Neuronal stem cell (in vitro differentiated cells): Measurements from ENCODE around the gene PCDH12.
A peak's percentile ranks its signal among the peaks of the same experiment; 100 is the strongest.

Experiments used
- DNase-seq: peaks from one replicate; pipeline ENCODE4 v3.0.0-alpha.2; 2013; ENCODE audit warnings: low spot score
- H2AFZ ChIP-seq: one replicate; pipeline ENCODE4 v1.6.1; 2013; ENCODE audit warnings: mild to moderate bottlenecking, low read length, inconsistent platforms
- H2AK5ac ChIP-seq: 2 replicates; pipeline ENCODE4 v1.6.1; 2013; ENCODE audit warnings: low read depth, mild to moderate bottlenecking, inconsistent platforms, low read length, moderate library complexity, mixed read lengths
- H2BK120ac ChIP-seq: 2 replicates; pipeline ENCODE4 v1.6.1; 2013; ENCODE audit warnings: low read depth, mild to moderate bottlenecking, inconsistent platforms, low read length, moderate library complexity, mixed read lengths
- H2BK12ac ChIP-seq: one replicate; pipeline ENCODE4 v1.6.1; 2013; ENCODE audit warnings: low read length, inconsistent platforms
- H2BK15ac ChIP-seq: 2 replicates; pipeline ENCODE4 v1.6.1; 2013; ENCODE audit warnings: mild to moderate bottlenecking, low read length, inconsistent platforms, mixed read lengths
- H2BK5ac ChIP-seq: one replicate; pipeline ENCODE4 v1.6.1; 2013; ENCODE audit warnings: inconsistent platforms, mild to moderate bottlenecking, low read length, moderate library complexity
- H3K14ac ChIP-seq: one replicate; pipeline ENCODE4 v1.6.1; 2013; ENCODE audit warnings: low read length, inconsistent platforms
- H3K18ac ChIP-seq: 2 replicates; pipeline ENCODE4 v1.6.1; 2013; ENCODE audit warnings: low read length, inconsistent platforms
- H3K23ac ChIP-seq: 2 replicates; pipeline ENCODE4 v1.6.1; 2013; ENCODE audit warnings: low read depth, mild to moderate bottlenecking, mixed read lengths, low read length, inconsistent platforms; ENCODE audit not compliant: poor library complexity
- H3K27ac ChIP-seq: replicated peaks from 3 replicates; pipeline ENCODE4 v1.5.1; 2013; ENCODE audit warnings: low read length, inconsistent platforms
- H3K27me3 ChIP-seq, 3 experiments: 2 replicates each; pipeline ENCODE4 v1.6.1; 2013; ENCODE audit warnings: low read length in 3 of 3, mild to moderate bottlenecking in 2 of 3, inconsistent platforms in 1 of 3, low read depth in 1 of 3, mixed read lengths in 1 of 3, moderate library complexity in 1 of 3; ENCODE audit not compliant: control insufficient read depth in 3 of 3, insufficient read depth in 3 of 3
- H3K36me3 ChIP-seq, 2 donors: replicated peaks in 1 of 2; 2 replicates each; pipeline ENCODE4 v1.6.1; 2013; ENCODE audit warnings: low read length in 2 of 2; ENCODE audit not compliant: control insufficient read depth in 2 of 2, insufficient read depth in 2 of 2
- H3K4ac ChIP-seq: 2 replicates; pipeline ENCODE4 v1.6.1; 2013; ENCODE audit warnings: inconsistent platforms, mild to moderate bottlenecking, low read length, moderate library complexity
- H3K4me1 ChIP-seq, 2 donors: 1 replicate in 1 of 2; 2 replicates in 1 of 2; pipeline ENCODE4 v1.6.1; 2013; ENCODE audit warnings: low read length in 2 of 2, low read depth in 1 of 2; ENCODE audit not compliant: control insufficient read depth in 2 of 2, insufficient read depth in 1 of 2
- H3K4me2 ChIP-seq: one replicate; pipeline ENCODE4 v1.6.1; 2013; ENCODE audit warnings: mild to moderate bottlenecking, low read length, inconsistent platforms; ENCODE audit not compliant: insufficient read depth, poor library complexity, severe bottlenecking
- H3K4me3 ChIP-seq, 2 donors: 2 replicates each; pipeline ENCODE4 v1.5.1; 2013; ENCODE audit warnings: low read length in 2 of 2, mild to moderate bottlenecking in 2 of 2, inconsistent platforms in 1 of 2, moderate library complexity in 1 of 2
- H3K79me1 ChIP-seq: one replicate; pipeline ENCODE4 v1.6.1; 2013; ENCODE audit warnings: low read depth, mild to moderate bottlenecking, inconsistent platforms, low read length, moderate library complexity
- H3K9ac ChIP-seq: one replicate; pipeline ENCODE4 v1.6.1; 2013; ENCODE audit warnings: mild to moderate bottlenecking, low read depth, low read length, inconsistent platforms; ENCODE audit not compliant: poor library complexity
- H3K9me3 ChIP-seq, 2 donors: replicated peaks in 1 of 2; 2 replicates each; pipeline versions ENCODE3 to v1.6.1; 2013; ENCODE audit warnings: low read length in 2 of 2, mild to moderate bottlenecking in 2 of 2, inconsistent platforms in 1 of 2, low read depth in 1 of 2, mixed read lengths in 1 of 2, moderate library complexity in 1 of 2; ENCODE audit not compliant: control insufficient read depth in 2 of 2, insufficient read depth in 1 of 2
- H4K8ac ChIP-seq: one replicate; pipeline ENCODE4 v1.6.1; 2013; ENCODE audit warnings: low read depth, mild to moderate bottlenecking, inconsistent platforms, low read length, moderate library complexity
- H4K91ac ChIP-seq: one replicate; pipeline ENCODE4 v1.6.1; 2013; ENCODE audit warnings: low read length, low read depth, mild to moderate bottlenecking, inconsistent platforms; ENCODE audit not compliant: poor library complexity
- WGBS, 2 donors: extraction: QIAGEN DNeasy Blood & Tissue Kit; methylation state at CpG; one replicate each; pipeline ENCODE4 v1.1.7; 2013; ENCODE audit warnings: missing lambda C conversion rate in 2 of 2, mixed read lengths in 1 of 2; ENCODE audit not compliant: insufficient read length in 2 of 2, insufficient replicate concordance in 1 of 2; ENCODE audit errors: extremely low coverage in 2 of 2; 5-methylcytosine and 5-hydroxymethylcytosine counted together

The PCDH12 gene

GRCh38 chr5:141966275-141966962 is 8.4 kb upstream of the PCDH12 start:
- Histone ChIP-seq H2BK15ac (no peak overlapping the region), H4K91ac (no peak overlapping the region), H2AK5ac (no peak overlapping the region), H3K79me1 (no peaks in the 10 kb centered on the region), H3K18ac (no peak overlapping the region), H3K4me1 (peaks cover 1 to 4% of the 10 kb centered on the region in 2 donors), H3K27me3 (no peaks in the 10 kb centered on the region), H3K14ac (no peak overlapping the region), H4K8ac (no peak overlapping the region), H3K9me3 (no peaks in the 10 kb centered on the region), H3K4me3 (no peak overlapping the region), H3K4ac (no peak overlapping the region), H3K27ac (no peak overlapping the region), H2BK5ac (no peak overlapping the region), H3K36me3 (peaks cover 0 to 9% of the 10 kb centered on the region in 2 donors), H3K23ac (no peak overlapping the region), H2BK120ac (no peak overlapping the region), H3K4me2 (no peak overlapping the region), H2AFZ (no peak overlapping the region), H3K9ac (no peak overlapping the region), H2BK12ac (no peak overlapping the region)
- DNase-seq: no peak
- WGBS, 2 donors: no CpG with 5 or more reads among the region's 4 CpGs

DNA sequence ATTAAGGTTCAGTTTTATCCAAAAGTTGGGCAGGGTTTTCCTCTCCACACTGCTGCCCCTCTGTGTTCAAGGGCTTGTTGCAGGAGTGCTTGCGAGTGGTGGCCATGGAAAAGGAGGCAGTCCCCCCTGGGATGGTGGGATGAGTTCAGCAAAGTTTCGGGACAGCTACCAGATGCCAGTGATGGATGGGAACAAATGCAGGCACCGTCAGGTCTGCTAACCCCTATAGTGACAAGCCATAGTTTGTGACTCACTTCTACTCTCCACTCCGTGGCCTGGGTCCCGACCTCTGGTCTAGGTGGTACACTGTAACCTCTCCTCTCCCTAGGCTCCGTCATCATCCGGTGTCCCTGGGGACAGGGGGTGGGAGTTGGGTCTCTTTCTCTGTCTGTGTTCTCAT is 7.1 kb upstream of the PCDH12 start:
- Histone ChIP-seq H4K8ac (no peak overlapping the region), H3K9ac (no peak overlapping the region), H3K4me2 (no peak overlapping the region), H3K27me3 (no peaks in the 10 kb centered on the region), H4K91ac (no peak overlapping the region), H3K36me3 (no peaks in the 10 kb centered on the region), H3K14ac (no peak overlapping the region), H3K4ac (no peak overlapping the region), H3K4me1 (peaks cover 7 to 11% of the 10 kb centered on the region in 2 donors), H3K79me1 (no peaks in the 10 kb centered on the region), H2AK5ac (no peak overlapping the region), H2BK15ac (no peak overlapping the region), H2BK12ac (no peak overlapping the region), H2BK5ac (no peak overlapping the region), H3K18ac (no peak overlapping the region), H2AFZ (peak overlapping the region; percentile 16), H3K27ac (no peak overlapping the region), H2BK120ac (no peak overlapping the region), H3K9me3 (no peaks in the 10 kb centered on the region), H3K23ac (no peak overlapping the region), H3K4me3 (no peak overlapping the region)
- no CpG with 5 or more reads among the region's 7 CpGs for WGBS, 2 donors
- DNase-seq: no peak

- Histone ChIP-seq H3K27me3 (no peaks in the 10 kb centered on the region), H3K23ac (no peak overlapping the region), H3K4ac (no peak overlapping the region), H2BK5ac (no peak overlapping the region), H3K4me3 (no peak overlapping the region), H3K27ac (no peak overlapping the region), H3K14ac (no peak overlapping the region), H3K36me3 (no peaks in the 10 kb centered on the region), H2AK5ac (no peak overlapping the region), H4K91ac (no peak overlapping the region), H3K4me1 (peaks cover 9 to 15% of the 10 kb centered on the region in 2 donors), H3K9me3 (no peaks in the 10 kb centered on the region), H3K9ac (no peak overlapping the region), H2BK120ac (no peak overlapping the region), H2BK15ac (no peak overlapping the region), H3K4me2 (no peak overlapping the region), H3K18ac (no peak overlapping the region), H2BK12ac (no peak overlapping the region), H3K79me1 (no peaks in the 10 kb centered on the region), H2AFZ (no peak overlapping the region), H4K8ac (no peak overlapping the region)
- DNase-seq: no peak
- no CpG with 5 or more reads among the region's 3 CpGs for WGBS, 2 donors
Measured at GRCh38 chr5:141963701-141964100, 5.7 kb upstream of the PCDH12 start.

DNA sequence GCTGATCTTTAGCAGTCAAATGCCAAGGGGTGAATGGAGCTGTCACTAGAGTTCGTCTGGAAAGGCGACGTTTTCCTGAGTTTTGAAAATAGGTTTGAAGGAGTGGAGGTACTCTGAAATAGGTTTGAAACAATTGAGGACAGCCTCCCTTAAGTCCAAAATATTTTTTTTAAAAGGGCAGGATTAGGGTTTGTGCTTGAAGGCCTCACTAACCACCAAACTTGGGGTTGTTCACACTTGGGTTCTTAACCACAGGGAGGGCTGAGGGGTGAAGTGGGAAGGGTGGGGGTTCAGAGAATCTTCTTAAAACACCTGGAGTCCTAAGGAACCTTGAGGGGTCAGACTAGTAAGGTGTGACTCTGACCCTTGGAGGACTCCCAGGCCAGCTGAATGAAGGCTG is 3.5 kb upstream of the PCDH12 start:
- Histone ChIP-seq H2BK120ac (no peak overlapping the region), H3K14ac (no peak overlapping the region), H2AFZ (peak overlapping the region; percentile 71), H3K23ac (no peak overlapping the region), H2AK5ac (no peak overlapping the region), H2BK5ac (no peak overlapping the region), H2BK15ac (no peak overlapping the region), H3K4me1 (peaks cover 7 to 26% of the 10 kb centered on the region in 2 donors), H3K4me2 (no peak overlapping the region), H3K9me3 (no peaks in the 10 kb centered on the region), H4K8ac (no peak overlapping the region), H4K91ac (no peak overlapping the region), H2BK12ac (no peak overlapping the region), H3K4me3 (no peak overlapping the region), H3K79me1 (no peaks in the 10 kb centered on the region), H3K27me3 (no peaks in the 10 kb centered on the region), H3K27ac (no peak overlapping the region), H3K4ac (no peak overlapping the region), H3K36me3 (no peaks in the 10 kb centered on the region), H3K18ac (no peak overlapping the region), H3K9ac (no peak overlapping the region)
- DNase-seq: no peak
- no CpG with 5 or more reads among the region's 3 CpGs for WGBS, 2 donors
